ENCODE results near the gene KDM4B. TPM values are rescaled to one million over a fixed set of nuclear protein-coding genes. Genes with fewer than 3 reads are reported as not detected.

Gene KDM4B
- total and polyA plus RNA-seq, 4 donors, result 16.6 to 43.6 (median 28.0) TPM

GRCh38 chr19:5017235-5017634 is 48.3 kb downstream of the KDM4B start:
- Histone ChIP-seq H3K4me3 (ENCODE audit: low read depth, low read length) (no peak overlapping the region), H3K27ac (ENCODE audit: low read depth, low read length) (no peak overlapping the region), H3K27me3 (ENCODE audit: control insufficient read depth, insufficient read depth, low read length) (no peaks in the 10 kb centered on the region), H3K36me3 (ENCODE audit: control insufficient read depth, insufficient read depth, low read length) (peaks cover 77% of the 10 kb centered on the region), H3K9me3 (ENCODE audit: control insufficient read depth, insufficient read depth, low read length) (no peaks in the 10 kb centered on the region), H3K4me1 (ENCODE audit: control insufficient read depth, insufficient read depth, low read length) (peaks cover 12% of the 10 kb centered on the region)
- DNase-seq (ENCODE audit: low read depth in 4 of 6, low spot score in 6 of 6), result no peak
- 94% methylated on average over 5 of the region's 5 CpGs for WGBS (ENCODE audit: insufficient coverage)

- no peak for DNase-seq (ENCODE audit: low read depth in 4 of 6, low spot score in 6 of 6)
- 93% methylated on average over 14 of the region's 16 CpGs for WGBS (ENCODE audit: insufficient coverage)
- Histone ChIP-seq H3K4me1 (ENCODE audit: control insufficient read depth, insufficient read depth, low read length) (peaks cover 15% of the 10 kb centered on the region), H3K36me3 (ENCODE audit: control insufficient read depth, insufficient read depth, low read length) (peaks cover 73% of the 10 kb centered on the region), H3K27me3 (ENCODE audit: control insufficient read depth, insufficient read depth, low read length) (no peaks in the 10 kb centered on the region), H3K9me3 (ENCODE audit: control insufficient read depth, insufficient read depth, low read length) (no peaks in the 10 kb centered on the region), H3K4me3 (ENCODE audit: low read depth, low read length) (no peak overlapping the region), H3K27ac (ENCODE audit: low read depth, low read length) (no peak overlapping the region)
Observed at GRCh38 chr19:5018224-5019015, 49.5 kb downstream of the KDM4B start.

GRCh38 chr19:5020368-5020767 is 51.5 kb downstream of the KDM4B start:
- peaks cover 28% of the 10 kb centered on the region for H3K4me1 ChIP-seq (ENCODE audit: control insufficient read depth, insufficient read depth, low read length)

GRCh38 chr19:5021046-5021445 is 52.1 kb downstream of the KDM4B start:
- no peak for DNase-seq (ENCODE audit: low read depth in 4 of 6, low spot score in 6 of 6)
- H3K4me1 ChIP-seq (ENCODE audit: control insufficient read depth, insufficient read depth, low read length), result peaks cover 31% of the 10 kb centered on the region
- no peak overlapping the region for H3K4me3 ChIP-seq (ENCODE audit: low read depth, low read length)
- H3K27me3 ChIP-seq (ENCODE audit: control insufficient read depth, insufficient read depth, low read length), result no peaks in the 10 kb centered on the region
- peaks cover 68% of the 10 kb centered on the region for H3K36me3 ChIP-seq (ENCODE audit: control insufficient read depth, insufficient read depth, low read length)
- H3K27ac ChIP-seq (ENCODE audit: low read depth, low read length), result no peak overlapping the region
- 80% methylated on average over 1 of the region's 5 CpGs for WGBS (ENCODE audit: insufficient coverage)
- no peaks in the 10 kb centered on the region for H3K9me3 ChIP-seq (ENCODE audit: control insufficient read depth, insufficient read depth, low read length)

More at GRCh38 chr19:5020368-5020767, 51.5 kb downstream of the KDM4B start:
- peaks cover 69% of the 10 kb centered on the region for H3K36me3 ChIP-seq (ENCODE audit: control insufficient read depth, insufficient read depth, low read length)
- no peak overlapping the region for H3K4me3 ChIP-seq (ENCODE audit: low read depth, low read length)
- 90% methylated on average over 13 of the region's 21 CpGs for WGBS (ENCODE audit: insufficient coverage)
- no peaks in the 10 kb centered on the region for H3K27me3 ChIP-seq (ENCODE audit: control insufficient read depth, insufficient read depth, low read length)
- no peak for DNase-seq (ENCODE audit: low read depth in 4 of 6, low spot score in 6 of 6)
- no peaks in the 10 kb centered on the region for H3K9me3 ChIP-seq (ENCODE audit: control insufficient read depth, insufficient read depth, low read length)
- no peak overlapping the region for H3K27ac ChIP-seq (ENCODE audit: low read depth, low read length)

GRCh38 chr19:5022066-5022860 is 53.4 kb downstream of the KDM4B start:
- WGBS (ENCODE audit: insufficient coverage), result 96% methylated on average over 14 of the region's 16 CpGs
- H3K4me1 ChIP-seq (ENCODE audit: control insufficient read depth, insufficient read depth, low read length), result peaks cover 43% of the 10 kb centered on the region
- no peak overlapping the region for H3K27ac ChIP-seq (ENCODE audit: low read depth, low read length)
- H3K9me3 ChIP-seq (ENCODE audit: control insufficient read depth, insufficient read depth, low read length), result no peaks in the 10 kb centered on the region
- no peak overlapping the region for H3K4me3 ChIP-seq (ENCODE audit: low read depth, low read length)
- H3K27me3 ChIP-seq (ENCODE audit: control insufficient read depth, insufficient read depth, low read length), result no peaks in the 10 kb centered on the region
- H3K36me3 ChIP-seq (ENCODE audit: control insufficient read depth, insufficient read depth, low read length), result peaks cover 56% of the 10 kb centered on the region
- DNase-seq (ENCODE audit: low read depth in 4 of 6, low spot score in 6 of 6), result no peak

- Histone ChIP-seq H3K27me3 (ENCODE audit: control insufficient read depth, insufficient read depth, low read length) (no peaks in the 10 kb centered on the region), H3K27ac (ENCODE audit: low read depth, low read length) (no peak overlapping the region), H3K4me1 (ENCODE audit: control insufficient read depth, insufficient read depth, low read length) (peaks cover 48% of the 10 kb centered on the region), H3K9me3 (ENCODE audit: control insufficient read depth, insufficient read depth, low read length) (no peaks in the 10 kb centered on the region), H3K4me3 (ENCODE audit: low read depth, low read length) (no peak overlapping the region), H3K36me3 (ENCODE audit: control insufficient read depth, insufficient read depth, low read length) (peaks cover 49% of the 10 kb centered on the region)
- WGBS (ENCODE audit: insufficient coverage), result 40% methylated on average over 18 of the region's 19 CpGs
- DNase-seq (ENCODE audit: low read depth in 4 of 6, low spot score in 6 of 6), result peak in 2 of 6 donors; percentile 46 to 77
Observed at GRCh38 chr19:5023128-5023571, 54.2 kb downstream of the KDM4B start.

GRCh38 chr19:5024282-5024681 is 55.4 kb downstream of the KDM4B start:
- DNase-seq (ENCODE audit: low read depth in 4 of 6, low spot score in 6 of 6), result no peak
- peaks cover 59% of the 10 kb centered on the region for H3K4me1 ChIP-seq (ENCODE audit: control insufficient read depth, insufficient read depth, low read length)
- peaks cover 41% of the 10 kb centered on the region for H3K36me3 ChIP-seq (ENCODE audit: control insufficient read depth, insufficient read depth, low read length)
- WGBS (ENCODE audit: insufficient coverage), result 73% methylated on average over 8 of the region's 10 CpGs
- no peak overlapping the region for H3K27ac ChIP-seq (ENCODE audit: low read depth, low read length)
- H3K9me3 ChIP-seq (ENCODE audit: control insufficient read depth, insufficient read depth, low read length), result no peaks in the 10 kb centered on the region
- no peak overlapping the region for H3K4me3 ChIP-seq (ENCODE audit: low read depth, low read length)
- H3K27me3 ChIP-seq (ENCODE audit: control insufficient read depth, insufficient read depth, low read length), result no peaks in the 10 kb centered on the region

GRCh38 chr19:5025027-5025426 is 56.1 kb downstream of the KDM4B start:
- no peak for DNase-seq (ENCODE audit: low read depth in 4 of 6, low spot score in 6 of 6)
- H3K27ac ChIP-seq (ENCODE audit: low read depth, low read length), result no peak overlapping the region
- H3K27me3 ChIP-seq (ENCODE audit: control insufficient read depth, insufficient read depth, low read length), result no peaks in the 10 kb centered on the region
- H3K36me3 ChIP-seq (ENCODE audit: control insufficient read depth, insufficient read depth, low read length), result peaks cover 33% of the 10 kb centered on the region
- WGBS (ENCODE audit: insufficient coverage), result 86% methylated on average over 10 of the region's 10 CpGs
- H3K4me1 ChIP-seq (ENCODE audit: control insufficient read depth, insufficient read depth, low read length), result peaks cover 63% of the 10 kb centered on the region
- no peak overlapping the region for H3K4me3 ChIP-seq (ENCODE audit: low read depth, low read length)
- no peaks in the 10 kb centered on the region for H3K9me3 ChIP-seq (ENCODE audit: control insufficient read depth, insufficient read depth, low read length)

GRCh38 chr19:5026706-5027273 is 57.9 kb downstream of the KDM4B start:
- Histone ChIP-seq H3K36me3 (ENCODE audit: control insufficient read depth, insufficient read depth, low read length) (peaks cover 39% of the 10 kb centered on the region), H3K9me3 (ENCODE audit: control insufficient read depth, insufficient read depth, low read length) (no peaks in the 10 kb centered on the region), H3K27ac (ENCODE audit: low read depth, low read length) (no peak overlapping the region), H3K4me1 (ENCODE audit: control insufficient read depth, insufficient read depth, low read length) (peaks cover 81% of the 10 kb centered on the region), H3K27me3 (ENCODE audit: control insufficient read depth, insufficient read depth, low read length) (no peaks in the 10 kb centered on the region), H3K4me3 (ENCODE audit: low read depth, low read length) (no peak overlapping the region)
- 24% methylated on average over 14 of the region's 15 CpGs for WGBS (ENCODE audit: insufficient coverage)
- peak in 1 of 6 donors; percentile 20 for DNase-seq (ENCODE audit: low read depth in 4 of 6, low spot score in 6 of 6)
